ENCODE data around the gene MTSS2. TPM values are rescaled to one million over a fixed set of nuclear protein-coding genes. Genes with fewer than 3 reads are reported as not detected.

MTSS2 gene
- polyA plus RNA-seq (20.4 and 22.4 TPM in 2 replicates), polyA minus RNA-seq (42.6 and 55.5 TPM in 2 replicates)

DNA sequence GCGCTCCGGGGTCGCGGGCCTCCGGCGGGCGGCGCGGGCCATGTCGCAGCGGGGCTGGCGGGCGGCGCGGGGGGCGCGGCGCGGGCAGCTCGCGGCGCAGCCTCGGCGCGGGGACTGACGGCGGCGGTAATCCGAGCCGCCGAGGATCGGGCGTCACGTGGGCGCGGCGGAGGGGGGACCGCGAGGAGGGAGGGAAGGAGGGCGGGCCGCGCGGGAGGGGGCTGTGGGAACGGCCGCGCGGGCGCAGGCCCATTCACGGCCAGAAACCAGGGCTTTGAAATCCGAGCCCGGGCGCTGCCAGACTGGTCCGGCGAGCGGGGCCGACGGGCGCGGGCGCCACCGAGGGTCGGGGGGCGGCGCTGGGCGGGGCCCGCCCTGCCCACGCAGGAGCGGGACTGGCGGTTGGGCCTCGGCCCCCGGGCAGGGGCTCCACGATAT lies at the start of gene MTSS2:
TSS of gene MTSS2 (minus strand) at position 116 of the 438 bp plus-strand sequence. CDS start 262 bp downstream, outside the sequence.
- peaks cover 3% of the 10 kb centered on the region for H4K20me1 ChIP-seq (ENCODE audit: insufficient read depth)
- no peaks in the 10 kb centered on the region for H3K9me2 ChIP-seq (ENCODE audit: insufficient read depth, low read length)
- H3K9me3 ChIP-seq (ENCODE audit: low read length): no peaks in the 10 kb centered on the region
- TF ChIP-seq RAD21 (conservative IDR thresholded peaks at IDR 0.05) (no peak), CTCF (IDR thresholded peaks at IDR 0.05; ENCODE audit: poor library complexity, severe bottlenecking) (no peak), TAF1 (IDR thresholded peaks at IDR 0.05; ENCODE audit: low read depth) (no peak), EZH2 (IDR thresholded peaks at IDR 0.05; ENCODE audit: borderline replicate concordance, insufficient read depth, low read length, poor library complexity, severe bottlenecking) (no peak), POLR2AphosphoS5 (IDR thresholded peaks at IDR 0.05) (peak; percentile 72), MXI1 (conservative IDR thresholded peaks at IDR 0.05; ENCODE audit: poor library complexity, severe bottlenecking) (no peak), EP300 (conservative IDR thresholded peaks at IDR 0.05; ENCODE audit: poor library complexity, severe bottlenecking) (peak; percentile 17)
- no peaks in the 10 kb centered on the region for H3K27me3 ChIP-seq (ENCODE audit: insufficient read depth, low read depth, low read length)
- H3K9ac ChIP-seq (ENCODE audit: low read length): peak within 1 kb of the TSS; percentile 89
- H3F3A ChIP-seq (ENCODE audit: insufficient read depth, low read length, poor library complexity, severe bottlenecking): no peaks in the 10 kb centered on the region
- peak within 1 kb of the TSS; percentile 73 for H3K27ac ChIP-seq (ENCODE audit: low read length)
- H3K36me3 ChIP-seq (ENCODE audit: insufficient read depth, low read length): no peaks in the 10 kb centered on the region
- peak within 1 kb of the TSS; percentile 97 for H3K4me2 ChIP-seq (ENCODE audit: low read length)
- peak within 1 kb of the TSS; percentile 73 for H2AFZ ChIP-seq (ENCODE audit: low read depth, low read length)
- H3K79me2 ChIP-seq (replicated peaks; ENCODE audit: insufficient read depth, low read length): peaks cover 23% of the 10 kb centered on the region
- H3K4me3 ChIP-seq (ENCODE audit: low read length): peak within 1 kb of the TSS; percentile 91

DNA sequence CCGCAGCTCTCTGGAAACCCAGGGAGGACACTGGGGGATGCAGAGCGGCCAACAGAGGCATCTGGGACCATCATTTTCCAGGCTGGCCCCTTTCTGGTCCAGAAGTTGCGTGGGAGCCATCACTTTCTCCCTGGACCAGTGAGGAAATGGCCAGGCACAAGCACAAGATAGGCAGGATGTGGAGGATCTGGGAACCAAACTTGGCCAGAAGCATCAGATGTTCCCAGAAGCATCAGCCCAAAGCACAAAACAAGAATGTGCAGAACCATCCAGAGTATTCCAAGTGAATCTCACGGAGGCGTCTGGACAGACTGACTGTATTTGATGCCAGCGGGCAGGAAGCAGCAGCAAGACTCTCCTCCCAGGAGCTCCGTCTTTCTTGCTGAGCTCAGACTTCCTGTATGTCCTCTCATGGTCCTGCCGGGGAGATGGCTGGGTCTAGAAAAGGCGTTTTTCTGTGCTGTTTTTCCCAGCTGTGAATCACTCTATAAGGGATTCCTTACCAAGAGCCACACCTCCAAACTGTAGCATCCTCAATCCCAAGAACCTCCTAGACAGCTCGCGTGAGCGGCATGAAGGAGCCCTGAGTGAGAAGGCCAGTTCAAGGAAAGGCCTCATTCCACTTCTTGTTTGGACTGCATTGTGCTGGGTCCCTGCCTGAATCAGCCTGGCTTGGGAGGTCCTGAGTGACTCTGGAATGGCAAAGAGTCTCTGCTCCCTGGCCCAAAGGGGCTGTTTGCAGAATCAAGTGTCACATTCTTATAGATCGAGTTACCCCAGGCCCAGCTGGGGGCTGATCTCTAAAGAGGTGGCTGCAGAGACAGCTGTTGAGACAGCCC lies 49.5 kb upstream of the MTSS2 start:
- Histone ChIP-seq H3K27ac (ENCODE audit: low read length) (no peak overlapping the region), H3K79me2 (replicated peaks; ENCODE audit: insufficient read depth, low read length) (no peaks in the 10 kb centered on the region), H3K9ac (ENCODE audit: low read length) (no peak overlapping the region), H3K9me3 (ENCODE audit: low read length) (no peaks in the 10 kb centered on the region), H3K4me2 (ENCODE audit: low read length) (no peak overlapping the region), H2AFZ (ENCODE audit: low read depth, low read length) (no peak overlapping the region), H3F3A (ENCODE audit: insufficient read depth, low read length, poor library complexity, severe bottlenecking) (no peaks in the 10 kb centered on the region), H3K4me3 (ENCODE audit: low read length) (no peak overlapping the region), H3K27me3 (ENCODE audit: insufficient read depth, low read depth, low read length) (no peaks in the 10 kb centered on the region), H3K36me3 (ENCODE audit: insufficient read depth, low read length) (no peaks in the 10 kb centered on the region), H4K20me1 (ENCODE audit: insufficient read depth) (no peaks in the 10 kb centered on the region), H3K9me2 (ENCODE audit: insufficient read depth, low read length) (no peaks in the 10 kb centered on the region)
- TF ChIP-seq EZH2 (IDR thresholded peaks at IDR 0.05; ENCODE audit: borderline replicate concordance, insufficient read depth, low read length, poor library complexity, severe bottlenecking): no peak

DNA sequence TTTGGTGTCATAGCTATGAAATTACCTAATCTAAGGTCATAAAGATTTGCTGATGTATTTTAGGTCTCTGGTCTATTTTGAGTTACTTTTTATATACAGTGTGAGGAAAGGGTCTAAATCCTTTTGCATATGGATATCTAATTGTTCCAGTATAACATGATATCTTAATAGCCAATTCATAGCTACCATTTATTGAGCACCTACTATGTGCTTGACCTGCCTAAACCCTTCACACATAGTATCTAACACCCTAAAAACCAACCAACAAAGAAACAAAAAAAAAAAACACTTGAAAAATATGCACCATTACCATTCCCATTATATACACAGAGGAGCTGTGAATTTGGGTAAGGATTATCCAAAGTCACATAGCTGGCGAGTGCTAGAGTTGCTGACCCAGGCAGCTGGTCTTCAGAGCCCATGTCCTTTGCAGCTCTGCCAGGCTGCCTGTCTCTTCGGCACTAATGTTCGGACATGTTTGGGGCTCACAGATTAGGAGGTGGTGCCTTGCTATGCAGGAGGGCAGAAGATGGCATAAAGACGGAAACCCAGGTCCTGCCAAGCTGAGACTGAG lies 48.8 kb upstream of the MTSS2 start:
- Histone ChIP-seq H3K79me2 (replicated peaks; ENCODE audit: insufficient read depth, low read length) (no peaks in the 10 kb centered on the region), H3K27ac (ENCODE audit: low read length) (no peak overlapping the region), H3K36me3 (ENCODE audit: insufficient read depth, low read length) (no peaks in the 10 kb centered on the region), H3K9ac (ENCODE audit: low read length) (no peak overlapping the region), H2AFZ (ENCODE audit: low read depth, low read length) (no peak overlapping the region), H3K27me3 (ENCODE audit: insufficient read depth, low read depth, low read length) (no peaks in the 10 kb centered on the region), H4K20me1 (ENCODE audit: insufficient read depth) (no peaks in the 10 kb centered on the region), H3K4me2 (ENCODE audit: low read length) (no peak overlapping the region), H3K9me3 (ENCODE audit: low read length) (no peaks in the 10 kb centered on the region), H3K9me2 (ENCODE audit: insufficient read depth, low read length) (no peaks in the 10 kb centered on the region), H3K4me3 (ENCODE audit: low read length) (no peak overlapping the region), H3F3A (ENCODE audit: insufficient read depth, low read length, poor library complexity, severe bottlenecking) (no peaks in the 10 kb centered on the region)
- TF ChIP-seq TAF1 (IDR thresholded peaks at IDR 0.05; ENCODE audit: low read depth) (no peak), REST (IDR thresholded peaks at IDR 0.05; ENCODE audit: borderline replicate concordance) (no peak), CTCF (IDR thresholded peaks at IDR 0.05; ENCODE audit: poor library complexity, severe bottlenecking) (no peak), SMC3 (conservative IDR thresholded peaks at IDR 0.05; ENCODE audit: poor library complexity) (no peak), RAD21 (conservative IDR thresholded peaks at IDR 0.05) (no peak), EP300 (conservative IDR thresholded peaks at IDR 0.05; ENCODE audit: poor library complexity, severe bottlenecking) (no peak), EZH2 (IDR thresholded peaks at IDR 0.05; ENCODE audit: borderline replicate concordance, insufficient read depth, low read length, poor library complexity, severe bottlenecking) (no peak), POLR2AphosphoS5 (IDR thresholded peaks at IDR 0.05) (no peak), MXI1 (conservative IDR thresholded peaks at IDR 0.05; ENCODE audit: poor library complexity, severe bottlenecking) (no peak)
